GM18520 (cell line): ENCODE data around the gene KDM4D.
"Not testable (repeated sequence)": the region's sequence is repeated elsewhere in the genome, so short reads cannot be mapped to it uniquely, and the experiment has no call there.

Experiments
- ATAC-seq: cut with Tn5 transposase; IDR thresholded peaks from one replicate; pipeline ENCODE4 v1.9.1; 2021; ENCODE audit not compliant: unreplicated experiment

KDM4D gene

GRCh38 chr11:95025594-95025993 lies 52.1 kb downstream of the KDM4D start:
- ATAC-seq: not testable (repeated sequence)

- ATAC-seq: no peak
These were observed 54.8 kb downstream of the KDM4D start for GRCh38 chr11:95028357-95028756.

GRCh38 chr11:95033051-95033450 lies 59.5 kb downstream of the KDM4D start:
- no peak for ATAC-seq

GRCh38 chr11:95035316-95035715 lies 61.8 kb downstream of the KDM4D start:
- no peak for ATAC-seq

GRCh38 chr11:95037356-95038035 lies 64.0 kb downstream of the KDM4D start:
- not testable (repeated sequence) for ATAC-seq

GRCh38 chr11:95042239-95042638 lies 68.7 kb downstream of the KDM4D start:
- ATAC-seq: no peak

GRCh38 chr11:95042906-95043305 lies 69.4 kb downstream of the KDM4D start:
- no peak for ATAC-seq

- no peak for ATAC-seq
These were observed 70.5 kb downstream of the KDM4D start for GRCh38 chr11:95044010-95044409.

- ATAC-seq: no peak
These were observed 72.3 kb downstream of the KDM4D start for GRCh38 chr11:95045812-95046211.
